OCI-LY1 (cell line): ENCODE measurements around the gene TLK1.

ENCODE experiments used
- EZH2 ChIP-seq: fragments of 200-600 bp; sonication (generic), shearing (Covaris generic); IDR thresholded peaks from 2 replicates; pipeline ENCODE4 v1.8.0; 2017; ENCODE audit warnings: borderline replicate concordance, mixed run types, mild to moderate bottlenecking, antibody characterized with exemption, low read length, moderate library complexity, mixed read lengths
- TF ChIP-seq, protein P1 (sequence below): fragments of 200-600 bp; sonication (generic), shearing (Covaris generic); IDR thresholded peaks from 2 replicates; pipeline ENCODE4 v1.5.1; 2017; ENCODE audit warnings: mild to moderate bottlenecking, antibody characterized with exemption, low read length, moderate library complexity, mixed read lengths

DNA sequence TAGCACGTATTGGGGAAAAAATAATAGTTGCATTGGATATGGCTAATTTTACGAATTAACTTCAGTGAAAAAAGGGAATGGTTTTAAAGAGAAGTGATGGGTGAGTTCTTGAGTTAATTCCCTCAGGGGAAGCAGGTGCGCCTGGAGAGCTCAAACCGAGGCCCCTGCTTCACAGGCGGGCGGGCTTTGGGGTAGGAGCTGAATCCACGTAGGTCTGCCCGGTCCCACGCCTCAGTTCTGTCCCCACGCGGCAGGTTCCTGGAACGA is 187.5 kb downstream of the TLK1 start:
- TF ChIP-seq, protein P1, sequence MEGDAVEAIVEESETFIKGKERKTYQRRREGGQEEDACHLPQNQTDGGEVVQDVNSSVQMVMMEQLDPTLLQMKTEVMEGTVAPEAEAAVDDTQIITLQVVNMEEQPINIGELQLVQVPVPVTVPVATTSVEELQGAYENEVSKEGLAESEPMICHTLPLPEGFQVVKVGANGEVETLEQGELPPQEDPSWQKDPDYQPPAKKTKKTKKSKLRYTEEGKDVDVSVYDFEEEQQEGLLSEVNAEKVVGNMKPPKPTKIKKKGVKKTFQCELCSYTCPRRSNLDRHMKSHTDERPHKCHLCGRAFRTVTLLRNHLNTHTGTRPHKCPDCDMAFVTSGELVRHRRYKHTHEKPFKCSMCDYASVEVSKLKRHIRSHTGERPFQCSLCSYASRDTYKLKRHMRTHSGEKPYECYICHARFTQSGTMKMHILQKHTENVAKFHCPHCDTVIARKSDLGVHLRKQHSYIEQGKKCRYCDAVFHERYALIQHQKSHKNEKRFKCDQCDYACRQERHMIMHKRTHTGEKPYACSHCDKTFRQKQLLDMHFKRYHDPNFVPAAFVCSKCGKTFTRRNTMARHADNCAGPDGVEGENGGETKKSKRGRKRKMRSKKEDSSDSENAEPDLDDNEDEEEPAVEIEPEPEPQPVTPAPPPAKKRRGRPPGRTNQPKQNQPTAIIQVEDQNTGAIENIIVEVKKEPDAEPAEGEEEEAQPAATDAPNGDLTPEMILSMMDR: no peak
- TF ChIP-seq EZH2: no peak
